Keratinocyte (primary cell): ENCODE results near the gene OR7C1. TPM values are rescaled to one million over a fixed set of nuclear protein-coding genes. Genes with fewer than 3 reads are reported as not detected.
A peak's percentile ranks its signal among the peaks of the same experiment; 100 is the strongest.

Experiments
- DNase-seq: peaks from one replicate; pipeline ENCODE4 v3.0.0-alpha.2; 2011; ENCODE audit warnings: low read depth, missing footprints, low spot score
- FAIRE-seq: peaks from 2 replicates; lab custom pipeline; 2011; peaks lifted over from hg19 to GRCh38; lab: Jason Lieb, UNC
- H2AFZ ChIP-seq: 2 replicates; pipeline ENCODE4 v1.6.0; 2012; ENCODE audit warnings: low read length, control low read depth, inconsistent platforms; ENCODE audit not compliant: control insufficient read depth
- H3K27ac ChIP-seq: 2 replicates; pipeline ENCODE4 v1.5.1; 2011; ENCODE audit warnings: low read length; ENCODE audit not compliant: control insufficient read depth, insufficient read depth
- H3K27me3 ChIP-seq: 3 replicates; pipeline ENCODE4 v1.6.0; 2011; ENCODE audit warnings: low read length; ENCODE audit not compliant: control insufficient read depth, insufficient read depth; ENCODE audit errors: extremely low read depth
- H3K36me3 ChIP-seq, 2 experiments: 2 replicates in 1 of 2; 3 replicates in 1 of 2; pipeline ENCODE4 v1.5.1; 2011; ENCODE audit warnings: low read length in 2 of 2, mild to moderate bottlenecking in 1 of 2; ENCODE audit not compliant: control insufficient read depth in 2 of 2, insufficient read depth in 2 of 2; ENCODE audit errors: extremely low read depth in 1 of 2
- H3K4me1 ChIP-seq: 3 replicates; pipeline ENCODE4 v1.5.1; 2011; ENCODE audit warnings: low read length; ENCODE audit not compliant: control insufficient read depth, insufficient read depth; ENCODE audit errors: extremely low read depth
- H3K4me2 ChIP-seq: 3 replicates; pipeline ENCODE4 v1.6.0; 2011; ENCODE audit warnings: low read depth, low read length; ENCODE audit not compliant: control insufficient read depth, insufficient read depth; ENCODE audit errors: extremely low read depth
- H3K4me3 ChIP-seq, 3 experiments: fragments of 200-600 bp in 1 of 3; sonication (generic) in 1 of 3; 2 replicates in 2 of 3; 3 replicates in 1 of 3; pipeline ENCODE4 v1.5.1; 2011 to 2016; ENCODE audit warnings: low read length in 3 of 3, mild to moderate bottlenecking in 3 of 3, control low read depth in 2 of 3, inconsistent platforms in 1 of 3, low read depth in 1 of 3, mixed read lengths in 1 of 3, mixed run types in 1 of 3, moderate library complexity in 1 of 3; ENCODE audit not compliant: control insufficient read depth in 2 of 3, insufficient read depth in 2 of 3; ENCODE audit errors: extremely low read depth in 1 of 3
- H3K79me2 ChIP-seq: 2 replicates; pipeline ENCODE4 v1.6.0; 2012; ENCODE audit warnings: low read length; ENCODE audit not compliant: control insufficient read depth, insufficient read depth
- H3K9ac ChIP-seq: 3 replicates; pipeline ENCODE4 v1.6.0; 2011; ENCODE audit warnings: low read length; ENCODE audit not compliant: control insufficient read depth, insufficient read depth; ENCODE audit errors: extremely low read depth
- H3K9me1 ChIP-seq: 3 replicates; pipeline ENCODE4 v1.6.0; 2011; ENCODE audit warnings: low read length; ENCODE audit not compliant: control insufficient read depth, insufficient read depth; ENCODE audit errors: extremely low read depth
- H3K9me3 ChIP-seq: 2 replicates; pipeline ENCODE4 v1.5.1; 2012; ENCODE audit warnings: low read depth, low read length; ENCODE audit not compliant: control insufficient read depth
- H4K20me1 ChIP-seq: 3 replicates; pipeline ENCODE4 v1.6.0; 2011; ENCODE audit warnings: low read length; ENCODE audit not compliant: control insufficient read depth, insufficient read depth; ENCODE audit errors: extremely low read depth
- CTCF ChIP-seq, 3 experiments: IDR thresholded peaks in 1 of 3; conservative IDR thresholded peaks in 1 of 3; optimal IDR thresholded peaks in 1 of 3; 2 replicates in 2 of 3; 3 replicates in 1 of 3; pipeline versions ENCODE3 to v1.5.1; 2011; ENCODE audit warnings: low read length in 3 of 3, mild to moderate bottlenecking in 3 of 3, moderate library complexity in 2 of 3, control low read depth in 1 of 3, inconsistent platforms in 1 of 3; ENCODE audit not compliant: insufficient read depth in 2 of 3; ENCODE audit errors: extremely low read depth in 1 of 3
- EZH2 ChIP-seq: IDR thresholded peaks from one replicate; pipeline ENCODE4 v1.6.1; 2012; ENCODE audit warnings: inconsistent platforms, mild to moderate bottlenecking, low read length, moderate library complexity
- dilution Hi-C: fragments of 300-500 bp; cut with MboI; formaldehyde crosslinking; loops from one replicate; pipeline ENCODE4 v1.7.0; 2020; ENCODE audit warnings: low sequenced_read_pairs; ENCODE audit not compliant: extremely low pct_ligation_motif_present
- polyA plus RNA-seq, 5 experiments: library from polyadenylated mRNA; depleted of rRNA in 3 of 5; stranded (reverse) in 3 of 5; stranded (forward) in 1 of 5; unstranded in 1 of 5; fragments of >200 nt; gene quantifications; 1 replicate in 1 of 5; 2 replicates in 3 of 5; 3 replicates in 1 of 5; pipeline versions ENCODE4 v1.2.1 to v1.2.3, GENCODE V29; 2011 to 2012; ENCODE audit warnings: missing spikeins in 2 of 5, low read depth in 1 of 5, low replicate concordance in 1 of 5
- small RNA-seq, 3 experiments: library from RNA; depleted of rRNA; stranded (forward); fragments of <200 nt; gene quantifications; one replicate each; pipeline ENCODE3, GENCODE V24; 2012; ENCODE audit warnings: low read depth in 3 of 3, low replicate concordance in 1 of 3; ENCODE audit not compliant: insufficient read length in 3 of 3

The OR7C1 gene
- polyA plus RNA-seq, 1 donor (not counting 4 experiments of a cell fraction or from before 2014, with no cell fraction given) = 0.09 TPM

GRCh38 chr19:14758816-14759215 is 76.2 kb downstream of the OR7C1 start:
- Histone ChIP-seq H3K9ac (peak overlapping the region; percentile 44), H3K79me2 (no peaks in the 10 kb centered on the region), H3K27me3 (no peaks in the 10 kb centered on the region), H3K4me2 (peak overlapping the region; percentile 82), H4K20me1 (no peaks in the 10 kb centered on the region), H3K4me3 (peak overlapping the region; percentile 8 to 61 (median 21)), H3K36me3 (peaks cover 0 to 8% of the 10 kb centered on the region in 2 experiments), H3K9me3 (no peaks in the 10 kb centered on the region), H3K4me1 (no peaks in the 10 kb centered on the region), H2AFZ (peak overlapping the region; percentile 72), H3K27ac (no peak overlapping the region), H3K9me1 (no peaks in the 10 kb centered on the region)
- DNase-seq = no peak
- dilution Hi-C loops = no loop called here
- FAIRE-seq = peak; percentile 75
- TF ChIP-seq EZH2 (no peak), CTCF (optimal IDR thresholded peaks at IDR 0.05 in 1 of 3, IDR thresholded peaks at IDR 0.05 in 1 of 3, conservative IDR thresholded peaks at IDR 0.05 in 1 of 3; ENCODE audit: extremely low read depth in 1 of 3, insufficient read depth in 2 of 3, low read length in 3 of 3) (no peak)

GRCh38 chr19:14748601-14749000 is 86.4 kb downstream of the OR7C1 start:
- H3K79me2 ChIP-seq = no peaks in the 10 kb centered on the region
- H3K36me3 ChIP-seq = peaks cover 0 to 1% of the 10 kb centered on the region in 2 experiments
- dilution Hi-C loops = no loop called here
- DNase-seq (no peak), FAIRE-seq (no peak)
- no peaks in the 10 kb centered on the region for H3K27me3 ChIP-seq
- no peaks in the 10 kb centered on the region for H4K20me1 ChIP-seq
- no peaks in the 10 kb centered on the region for H3K9me1 ChIP-seq
- no peak overlapping the region for H3K9ac ChIP-seq
- TF ChIP-seq EZH2 = no peak
- TF ChIP-seq CTCF (optimal IDR thresholded peaks at IDR 0.05 in 1 of 3, IDR thresholded peaks at IDR 0.05 in 1 of 3, conservative IDR thresholded peaks at IDR 0.05 in 1 of 3; ENCODE audit: extremely low read depth in 1 of 3, insufficient read depth in 2 of 3, low read length in 3 of 3) = no peak
- no peak overlapping the region for H3K4me3 ChIP-seq
- H2AFZ ChIP-seq = no peak overlapping the region
- H3K27ac ChIP-seq = no peak overlapping the region
- no peaks in the 10 kb centered on the region for H3K9me3 ChIP-seq
- H3K4me1 ChIP-seq = no peaks in the 10 kb centered on the region
- no peak overlapping the region for H3K4me2 ChIP-seq

Small RNAs within 50 kb of the gene (small RNA-seq; reads per million reads assigned to genes)
- 0 to 0.33 (median 0) reads per million in 3 experiments for gene AC005255.1

Other genes starting within 250 kb of the OR7C1 start
- not detected in 3 replicates for gene ADGRE3, start 160.3 kb downstream of the OR7C1 start, polyA plus RNA-seq
- gene ZNF333, start 145.1 kb downstream of the OR7C1 start, polyA plus RNA-seq = 2.1 to 4.2 TPM (median 3.6 TPM) in 3 replicates
- gene ADGRE2, start 56.6 kb downstream of the OR7C1 start, polyA plus RNA-seq = 4.1 to 5.3 TPM (median 4.2 TPM) in 3 replicates
- gene OR7A5, start within 50 bp of the OR7C1 start, polyA plus RNA-seq = 0.01 to 0.13 TPM in 2 of 3 replicates, not detected in the other
- gene OR7A10, start 13.7 kb upstream of the OR7C1 start, polyA plus RNA-seq = not detected in 3 replicates
- not detected in 3 replicates for gene OR7A17, start 50.9 kb upstream of the OR7C1 start, polyA plus RNA-seq
- gene OR7C2, start 106.3 kb upstream of the OR7C1 start, polyA plus RNA-seq = not detected in 3 replicates
- gene SLC1A6, start 144.7 kb upstream of the OR7C1 start, polyA plus RNA-seq = 0.59 to 1.9 TPM (median 0.96 TPM) in 3 replicates
- gene CASP14, start 214.3 kb upstream of the OR7C1 start, polyA plus RNA-seq = 52.7 to 243 TPM (median 122 TPM) in 3 replicates
- gene OR1I1, start 247.0 kb upstream of the OR7C1 start, polyA plus RNA-seq = not detected in 3 replicates